HepG2 (cell line): ENCODE data around the gene CEP135. TPM values are rescaled to one million over a fixed set of nuclear protein-coding genes. Genes with fewer than 3 reads are reported as not detected.

Source experiments
- ADNP ChIP-seq: sonication (generic); formaldehyde crosslinking; IDR thresholded peaks from 2 replicates; pipeline ENCODE4 v1.4.0; 2020; ENCODE audit warnings: missing genetic modification reagents
- AHR ChIP-seq: IDR thresholded peaks from 2 replicates; pipeline ENCODE4 v1.6.1; 2018; ENCODE audit warnings: missing genetic modification reagents, missing compliant biosample characterization
- ATRX ChIP-seq: sonication (generic); formaldehyde crosslinking; IDR thresholded peaks from 2 replicates; pipeline ENCODE4 v1.4.0; 2020; ENCODE audit warnings: missing genetic modification reagents, borderline replicate concordance
- CCDC6 ChIP-seq: sonication (generic); formaldehyde crosslinking; IDR thresholded peaks from 2 replicates; pipeline ENCODE4 v1.8.1; 2022; ENCODE audit warnings: mild to moderate bottlenecking, missing genetic modification reagents, moderate library complexity
- RNF2 ChIP-seq: fragments of 450-650 bp; conservative IDR thresholded peaks from 2 replicates; pipeline ENCODE4 v1.6.1; 2016; ENCODE audit warnings: low read depth
- SOX6 ChIP-seq, 2 experiments: fragments of 450-650 bp in 1 of 2; sonication (generic) in 1 of 2; formaldehyde crosslinking in 1 of 2; IDR thresholded peaks; 2 replicates each; pipeline versions ENCODE4 v1.4.0 to v1.6.1; 2017 to 2020; ENCODE audit warnings: antibody characterized with exemption in 1 of 2, mild to moderate bottlenecking in 1 of 2, missing genetic modification reagents in 1 of 2
- SRSF1 ChIP-seq: fragments of 200-400 bp; formaldehyde crosslinking; optimal IDR thresholded peaks from 2 replicates; pipeline ENCODE3; 2017; ENCODE audit warnings: mild to moderate bottlenecking, low read depth, low read length, moderate library complexity
- TAF15 ChIP-seq: fragments of 200-400 bp; formaldehyde crosslinking; IDR thresholded peaks from one replicate; pipeline ENCODE4 v1.6.1; 2018; ENCODE audit warnings: mild to moderate bottlenecking, low read depth, low read length; ENCODE audit not compliant: poor library complexity, severe bottlenecking
- YEATS4 ChIP-seq: sonication (generic); formaldehyde crosslinking; IDR thresholded peaks from 2 replicates; pipeline ENCODE4 v1.4.0; 2020; ENCODE audit warnings: missing genetic modification reagents, borderline replicate concordance
- ZBTB1 ChIP-seq: sonication (generic); formaldehyde crosslinking; IDR thresholded peaks from 2 replicates; pipeline ENCODE4 v1.4.0; 2020; ENCODE audit warnings: missing genetic modification reagents, borderline replicate concordance
- ZBTB38 ChIP-seq: sonication (generic); formaldehyde crosslinking; IDR thresholded peaks from 2 replicates; pipeline ENCODE4 v1.5.1; 2020; ENCODE audit warnings: mild to moderate bottlenecking, missing genetic modification reagents
- ZNF207 ChIP-seq: fragments of 450-650 bp; IDR thresholded peaks from 2 replicates; pipeline ENCODE4 v1.6.1; 2016; ENCODE audit warnings: antibody characterized with exemption, borderline replicate concordance
- ZNF670 ChIP-seq: sonication (generic); formaldehyde crosslinking; IDR thresholded peaks from 2 replicates; pipeline ENCODE4 v1.8.0; 2022; ENCODE audit warnings: mild to moderate bottlenecking, missing genetic modification reagents, borderline replicate concordance
- ZNF747 ChIP-seq: sonication (generic); formaldehyde crosslinking; IDR thresholded peaks from 2 replicates; pipeline ENCODE4 v1.8.1; 2023; ENCODE audit warnings: missing genetic modification reagents, mild to moderate bottlenecking, borderline replicate concordance
- ZNF782 ChIP-seq: sonication (generic); formaldehyde crosslinking; IDR thresholded peaks from 2 replicates; pipeline ENCODE4 v1.4.0; 2020; ENCODE audit warnings: missing genetic modification reagents, mild to moderate bottlenecking, borderline replicate concordance
- polyA plus RNA-seq, 8 experiments: library from polyadenylated mRNA; depleted of rRNA in 3 of 8; stranded (reverse) in 7 of 8; unstranded in 1 of 8; fragments of >200 nt; fragmentation: Illumina TruSeq in 4 of 8; extraction: Trizol in 4 of 8; gene quantifications; 2 replicates each; pipeline versions ENCODE4 v1.2.1 to v1.2.3, GENCODE V29; 2011 to 2016; ENCODE audit warnings: low read depth in 4 of 8, missing spikeins in 1 of 8, mixed read lengths in 1 of 8; ENCODE audit not compliant: insufficient read depth in 1 of 8
- total RNA-seq, 5 experiments: library from RNA; depleted of rRNA; stranded (reverse); fragments of >200 nt; fragmentation: Illumina TruSeq; extraction: Trizol; gene quantifications; 2 replicates each; pipeline ENCODE4 v1.2.3, GENCODE V29; 2016; ENCODE audit warnings: low read depth in 1 of 5
- TF ChIP-seq, protein P1 (sequence below): sonication (generic); formaldehyde crosslinking; IDR thresholded peaks from 2 replicates; pipeline ENCODE4 v1.9.0; 2021; ENCODE audit warnings: missing genetic modification reagents, borderline replicate concordance
- TF ChIP-seq, protein P2 (sequence below): sonication (generic); formaldehyde crosslinking; IDR thresholded peaks from 2 replicates; pipeline ENCODE4 v1.9.0; 2021; ENCODE audit warnings: missing genetic modification reagents, mild to moderate bottlenecking, borderline replicate concordance
- TF ChIP-seq, protein P3 (sequence below): sonication (generic); formaldehyde crosslinking; IDR thresholded peaks from 2 replicates; pipeline ENCODE4 v1.4.0; 2020; ENCODE audit warnings: missing genetic modification reagents
- TF ChIP-seq, protein P4 (sequence below): sonication (generic); formaldehyde crosslinking; IDR thresholded peaks from 2 replicates; pipeline ENCODE4 v1.5.1; 2020; ENCODE audit warnings: missing genetic modification reagents, mild to moderate bottlenecking, borderline replicate concordance

Gene CEP135
- total and polyA plus RNA-seq, 2 of the 13 experiments (the other 11 are each of a cell fraction or from before 2014, with no cell fraction given): 1.7 to 8.8 TPM

DNA sequence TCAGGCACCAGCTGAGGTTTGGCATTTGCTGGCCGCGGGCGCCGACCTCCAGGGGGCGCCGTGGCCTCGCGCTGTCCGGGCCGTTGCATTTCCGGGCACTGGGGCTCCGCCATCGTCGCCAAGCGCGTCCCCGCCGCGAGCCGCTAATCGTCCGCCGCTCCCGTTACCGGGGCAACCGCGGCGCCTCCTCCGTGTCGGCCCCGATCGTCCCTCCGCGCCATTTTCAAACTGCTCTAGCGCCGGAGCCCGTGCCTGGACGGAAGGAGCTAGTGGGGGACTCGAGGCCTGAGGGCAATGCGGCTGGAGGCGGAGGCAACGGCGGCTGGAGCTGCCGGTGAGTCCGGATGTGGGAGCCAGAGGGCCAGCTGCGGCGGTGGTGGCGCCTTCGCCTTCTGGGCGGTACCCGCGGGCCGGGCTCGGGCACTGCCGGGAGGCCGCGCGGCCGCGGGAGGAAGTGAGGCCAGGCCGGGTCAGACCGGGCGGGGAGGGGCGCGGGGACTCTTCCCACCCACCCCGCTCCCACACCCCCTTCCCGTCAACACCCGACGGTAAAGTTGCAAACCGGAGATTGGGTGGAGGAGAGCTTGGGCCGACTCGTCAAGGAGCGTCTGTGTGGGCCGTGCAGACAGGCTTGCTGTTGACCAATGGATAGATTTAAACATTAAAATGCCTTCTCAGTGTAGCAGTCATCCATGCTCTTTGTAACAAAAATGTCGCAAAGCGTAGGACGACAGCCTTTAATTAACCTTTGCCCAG, at the start of gene CEP135 (continued):
- peak; percentile 89 for TF ChIP-seq AHR
- peak; percentile 68; the same call in 1 of the 2 replicates for TF ChIP-seq ZBTB38 (CRISPR knock-in tag)
- TF ChIP-seq ADNP: no peak; the same call in 1 of the 2 replicates
- TF ChIP-seq ZNF207: no peak
- no peak for TF ChIP-seq SRSF1
- peak; percentile 84; the same call in 1 of the 2 replicates for TF ChIP-seq ZNF747 (CRISPR knock-in tag)
- no peak; the same call in 1 of the 2 replicates for TF ChIP-seq ZNF670 (CRISPR knock-in tag)
- peak; percentile 98 for TF ChIP-seq YEATS4
- TF ChIP-seq TAF15: no peak
- no peak for TF ChIP-seq ZNF782 (CRISPR knock-in tag)
- no peak for TF ChIP-seq ATRX (CRISPR knock-in tag)
- no peak; the same call in 1 of the 2 replicates for TF ChIP-seq RNF2
- TF ChIP-seq, protein P1, sequence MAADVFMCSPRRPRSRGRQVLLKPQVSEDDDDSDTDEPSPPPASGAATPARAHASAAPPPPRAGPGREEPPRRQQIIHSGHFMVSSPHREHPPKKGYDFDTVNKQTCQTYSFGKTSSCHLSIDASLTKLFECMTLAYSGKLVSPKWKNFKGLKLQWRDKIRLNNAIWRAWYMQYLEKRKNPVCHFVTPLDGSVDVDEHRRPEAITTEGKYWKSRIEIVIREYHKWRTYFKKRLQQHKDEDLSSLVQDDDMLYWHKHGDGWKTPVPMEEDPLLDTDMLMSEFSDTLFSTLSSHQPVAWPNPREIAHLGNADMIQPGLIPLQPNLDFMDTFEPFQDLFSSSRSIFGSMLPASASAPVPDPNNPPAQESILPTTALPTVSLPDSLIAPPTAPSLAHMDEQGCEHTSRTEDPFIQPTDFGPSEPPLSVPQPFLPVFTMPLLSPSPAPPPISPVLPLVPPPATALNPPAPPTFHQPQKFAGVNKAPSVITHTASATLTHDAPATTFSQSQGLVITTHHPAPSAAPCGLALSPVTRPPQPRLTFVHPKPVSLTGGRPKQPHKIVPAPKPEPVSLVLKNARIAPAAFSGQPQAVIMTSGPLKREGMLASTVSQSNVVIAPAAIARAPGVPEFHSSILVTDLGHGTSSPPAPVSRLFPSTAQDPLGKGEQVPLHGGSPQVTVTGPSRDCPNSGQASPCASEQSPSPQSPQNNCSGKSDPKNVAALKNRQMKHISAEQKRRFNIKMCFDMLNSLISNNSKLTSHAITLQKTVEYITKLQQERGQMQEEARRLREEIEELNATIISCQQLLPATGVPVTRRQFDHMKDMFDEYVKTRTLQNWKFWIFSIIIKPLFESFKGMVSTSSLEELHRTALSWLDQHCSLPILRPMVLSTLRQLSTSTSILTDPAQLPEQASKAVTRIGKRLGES (CRISPR knock-in tag): peak; percentile 55; the same call in 1 of the 2 replicates
- TF ChIP-seq, protein P2, sequence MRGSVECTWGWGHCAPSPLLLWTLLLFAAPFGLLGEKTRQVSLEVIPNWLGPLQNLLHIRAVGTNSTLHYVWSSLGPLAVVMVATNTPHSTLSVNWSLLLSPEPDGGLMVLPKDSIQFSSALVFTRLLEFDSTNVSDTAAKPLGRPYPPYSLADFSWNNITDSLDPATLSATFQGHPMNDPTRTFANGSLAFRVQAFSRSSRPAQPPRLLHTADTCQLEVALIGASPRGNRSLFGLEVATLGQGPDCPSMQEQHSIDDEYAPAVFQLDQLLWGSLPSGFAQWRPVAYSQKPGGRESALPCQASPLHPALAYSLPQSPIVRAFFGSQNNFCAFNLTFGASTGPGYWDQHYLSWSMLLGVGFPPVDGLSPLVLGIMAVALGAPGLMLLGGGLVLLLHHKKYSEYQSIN (CRISPR knock-in tag): no peak
- no peak for TF ChIP-seq ZBTB1 (CRISPR knock-in tag)
- peak; percentile 95 for TF ChIP-seq CCDC6 (CRISPR knock-in tag)
- TF ChIP-seq, protein P3, sequence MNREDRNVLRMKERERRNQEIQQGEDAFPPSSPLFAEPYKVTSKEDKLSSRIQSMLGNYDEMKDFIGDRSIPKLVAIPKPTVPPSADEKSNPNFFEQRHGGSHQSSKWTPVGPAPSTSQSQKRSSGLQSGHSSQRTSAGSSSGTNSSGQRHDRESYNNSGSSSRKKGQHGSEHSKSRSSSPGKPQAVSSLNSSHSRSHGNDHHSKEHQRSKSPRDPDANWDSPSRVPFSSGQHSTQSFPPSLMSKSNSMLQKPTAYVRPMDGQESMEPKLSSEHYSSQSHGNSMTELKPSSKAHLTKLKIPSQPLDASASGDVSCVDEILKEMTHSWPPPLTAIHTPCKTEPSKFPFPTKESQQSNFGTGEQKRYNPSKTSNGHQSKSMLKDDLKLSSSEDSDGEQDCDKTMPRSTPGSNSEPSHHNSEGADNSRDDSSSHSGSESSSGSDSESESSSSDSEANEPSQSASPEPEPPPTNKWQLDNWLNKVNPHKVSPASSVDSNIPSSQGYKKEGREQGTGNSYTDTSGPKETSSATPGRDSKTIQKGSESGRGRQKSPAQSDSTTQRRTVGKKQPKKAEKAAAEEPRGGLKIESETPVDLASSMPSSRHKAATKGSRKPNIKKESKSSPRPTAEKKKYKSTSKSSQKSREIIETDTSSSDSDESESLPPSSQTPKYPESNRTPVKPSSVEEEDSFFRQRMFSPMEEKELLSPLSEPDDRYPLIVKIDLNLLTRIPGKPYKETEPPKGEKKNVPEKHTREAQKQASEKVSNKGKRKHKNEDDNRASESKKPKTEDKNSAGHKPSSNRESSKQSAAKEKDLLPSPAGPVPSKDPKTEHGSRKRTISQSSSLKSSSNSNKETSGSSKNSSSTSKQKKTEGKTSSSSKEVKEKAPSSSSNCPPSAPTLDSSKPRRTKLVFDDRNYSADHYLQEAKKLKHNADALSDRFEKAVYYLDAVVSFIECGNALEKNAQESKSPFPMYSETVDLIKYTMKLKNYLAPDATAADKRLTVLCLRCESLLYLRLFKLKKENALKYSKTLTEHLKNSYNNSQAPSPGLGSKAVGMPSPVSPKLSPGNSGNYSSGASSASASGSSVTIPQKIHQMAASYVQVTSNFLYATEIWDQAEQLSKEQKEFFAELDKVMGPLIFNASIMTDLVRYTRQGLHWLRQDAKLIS (CRISPR knock-in tag): no peak
- TF ChIP-seq, protein P4, sequence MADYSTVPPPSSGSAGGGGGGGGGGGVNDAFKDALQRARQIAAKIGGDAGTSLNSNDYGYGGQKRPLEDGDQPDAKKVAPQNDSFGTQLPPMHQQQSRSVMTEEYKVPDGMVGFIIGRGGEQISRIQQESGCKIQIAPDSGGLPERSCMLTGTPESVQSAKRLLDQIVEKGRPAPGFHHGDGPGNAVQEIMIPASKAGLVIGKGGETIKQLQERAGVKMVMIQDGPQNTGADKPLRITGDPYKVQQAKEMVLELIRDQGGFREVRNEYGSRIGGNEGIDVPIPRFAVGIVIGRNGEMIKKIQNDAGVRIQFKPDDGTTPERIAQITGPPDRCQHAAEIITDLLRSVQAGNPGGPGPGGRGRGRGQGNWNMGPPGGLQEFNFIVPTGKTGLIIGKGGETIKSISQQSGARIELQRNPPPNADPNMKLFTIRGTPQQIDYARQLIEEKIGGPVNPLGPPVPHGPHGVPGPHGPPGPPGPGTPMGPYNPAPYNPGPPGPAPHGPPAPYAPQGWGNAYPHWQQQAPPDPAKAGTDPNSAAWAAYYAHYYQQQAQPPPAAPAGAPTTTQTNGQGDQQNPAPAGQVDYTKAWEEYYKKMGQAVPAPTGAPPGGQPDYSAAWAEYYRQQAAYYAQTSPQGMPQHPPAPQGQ (CRISPR knock-in tag): no peak
- no peak for TF ChIP-seq SOX6 (IDR thresholded peaks at IDR 0.05)
- peak; percentile 77 for TF ChIP-seq SOX6 (CRISPR knock-in tag; IDR thresholded peaks at IDR 0.05)
